ENCODE data around the gene ZBTB24. TPM values are rescaled to one million over a fixed set of nuclear protein-coding genes. Genes with fewer than 3 reads are reported as not detected.

Gene ZBTB24
- polyA plus RNA-seq, 3 donors = 1.4 to 2.9 (median 1.7) TPM

DNA sequence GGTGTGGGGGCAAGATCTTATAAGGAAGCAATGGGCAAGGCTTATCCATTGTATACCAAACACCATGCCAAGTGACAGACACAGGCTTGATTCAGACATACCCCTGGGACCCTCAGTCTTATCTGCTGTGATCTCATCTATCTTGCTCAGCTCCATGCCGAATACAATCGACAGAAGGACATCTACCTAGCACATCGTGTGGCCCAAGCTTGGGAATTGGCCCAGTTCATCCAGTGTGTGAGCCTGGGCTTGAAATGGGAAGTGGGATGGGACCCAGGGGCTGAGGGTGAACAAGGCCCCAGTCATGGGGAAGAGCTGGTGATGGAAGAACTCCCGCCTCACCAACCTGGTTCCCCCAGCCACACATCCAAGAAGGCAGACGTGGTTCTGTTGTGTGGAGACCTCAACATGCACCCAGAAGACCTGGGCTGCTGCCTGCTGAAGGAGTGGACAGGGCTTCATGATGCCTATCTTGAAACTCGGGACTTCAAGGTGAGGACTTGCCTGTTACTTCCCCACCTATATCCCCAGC, 40.6 kb downstream of the ZBTB24 start:
- WGBS, 3 donors = 92 to 96% (median 95%) methylated on average over 6 of the region's 6 CpGs
- H3K27ac ChIP-seq (ENCODE audit: low read depth, low read length) = no peak overlapping the region

DNA sequence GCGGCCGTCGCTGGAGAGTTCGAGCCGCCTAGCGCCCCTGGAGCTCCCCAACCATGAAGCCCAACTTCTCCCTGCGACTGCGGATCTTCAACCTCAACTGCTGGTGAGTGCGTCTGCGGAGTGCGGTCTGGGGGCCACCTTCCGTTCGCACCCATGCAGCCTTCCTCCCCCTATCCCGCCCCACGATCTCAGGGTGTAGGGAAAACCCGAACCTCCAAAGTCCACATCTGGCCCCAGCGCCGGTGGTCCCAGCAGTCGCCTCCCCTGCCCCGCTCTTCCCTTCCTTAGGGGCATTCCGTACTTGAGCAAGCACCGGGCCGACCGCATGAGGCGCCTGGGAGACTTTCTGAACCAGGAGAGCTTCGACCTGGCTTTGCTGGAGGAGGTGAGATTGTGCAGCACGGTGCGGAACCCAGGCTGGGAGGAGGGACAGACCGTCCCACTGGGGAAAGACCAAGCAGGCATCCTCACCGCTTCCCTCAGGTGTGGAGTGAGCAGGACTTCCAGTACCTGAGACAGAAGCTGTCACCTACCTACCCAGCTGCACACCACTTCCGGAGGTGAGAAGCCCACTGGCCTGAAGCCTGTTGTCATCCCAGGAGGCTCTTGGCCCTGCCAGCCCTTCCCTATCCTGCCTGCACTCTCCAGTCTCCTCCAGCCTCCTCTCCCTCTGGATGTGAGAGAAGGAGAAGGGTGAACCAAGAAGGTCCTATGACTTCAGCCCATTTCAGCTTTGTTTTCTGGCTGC, 41.8 kb downstream of the ZBTB24 start:
- H3K27ac ChIP-seq (ENCODE audit: low read depth, low read length) = peak overlapping the region; percentile 5
- WGBS, 3 donors = 1% methylated on average over 25 to 31 of the region's 31 CpGs

DNA sequence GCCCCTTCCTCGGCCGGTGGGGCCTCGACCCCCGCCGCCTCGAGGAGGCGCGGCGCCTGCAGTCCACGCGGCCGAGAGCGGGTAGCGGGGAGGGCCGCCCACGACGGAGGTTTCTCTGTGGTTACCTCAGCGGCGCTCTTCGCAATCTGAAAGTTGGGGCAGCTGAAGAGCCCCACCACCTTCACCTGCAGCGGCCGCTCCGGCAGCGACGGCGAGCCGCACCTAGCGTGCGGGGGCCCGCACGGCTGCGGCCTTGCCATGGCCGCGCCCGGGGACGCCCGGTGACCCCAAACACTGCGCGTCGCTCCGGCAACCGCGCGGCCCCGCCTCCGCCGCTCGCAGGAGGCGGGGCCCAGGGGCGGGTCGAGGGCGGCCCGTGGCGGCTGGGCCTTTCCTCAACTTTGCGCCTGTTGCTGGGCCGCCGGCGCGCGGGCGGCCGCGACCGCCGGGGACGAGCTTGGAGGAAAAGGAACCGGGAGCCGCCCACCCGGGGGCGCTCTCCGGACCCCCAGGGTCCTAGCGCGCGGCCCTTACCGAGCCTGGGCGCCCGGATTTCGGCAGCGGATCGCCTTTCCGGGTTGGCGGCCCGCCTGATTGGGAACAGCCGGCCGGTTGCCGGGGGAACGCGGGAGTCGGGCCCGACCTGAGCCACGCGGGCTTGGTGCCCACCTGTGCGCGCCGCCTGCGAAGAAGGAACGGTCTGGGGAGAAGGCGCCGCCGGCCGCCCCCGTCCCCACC, 42.5 kb downstream of the ZBTB24 start, which contains the start of the genes PPIL6 and SMPD2:
Gene PPIL6 (minus strand): TSS at position 298 of the 738 bp plus-strand sequence. CDS start 38 bp downstream, at position 260.
Gene SMPD2 (plus strand): TSS at position 394 of the 738 bp plus-strand sequence. CDS start 398 bp downstream, outside the sequence.
- 0% methylated on average over 50 to 102 of the region's 102 CpGs for WGBS, 3 donors
- peak within 1 kb of the TSS; percentile 5 for H3K27ac ChIP-seq (ENCODE audit: low read depth, low read length)

DNA sequence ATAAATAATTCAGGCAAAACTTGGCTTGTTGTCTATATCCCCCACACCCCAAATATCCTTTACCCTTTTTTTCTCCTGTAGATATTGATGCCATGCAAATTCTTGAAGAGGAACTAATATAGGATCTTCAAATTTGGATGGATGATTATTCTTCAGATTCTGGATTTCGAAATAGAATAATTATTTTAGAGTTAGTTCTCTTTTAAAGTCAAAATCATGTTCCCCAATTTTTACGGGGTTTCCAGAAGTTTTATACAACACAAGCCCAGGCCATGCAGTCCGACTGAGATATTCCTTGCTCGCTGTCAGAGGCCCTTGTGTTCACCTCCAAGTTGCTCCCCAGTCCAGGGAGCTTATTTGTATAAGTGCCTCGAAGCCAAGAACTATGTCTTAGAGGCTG, 47.0 kb downstream of the ZBTB24 start:
- WGBS, 3 donors = 89 to 96% (median 91%) methylated on average over 5 of the region's 5 CpGs
- no peak overlapping the region for H3K27ac ChIP-seq (ENCODE audit: low read depth, low read length)

DNA sequence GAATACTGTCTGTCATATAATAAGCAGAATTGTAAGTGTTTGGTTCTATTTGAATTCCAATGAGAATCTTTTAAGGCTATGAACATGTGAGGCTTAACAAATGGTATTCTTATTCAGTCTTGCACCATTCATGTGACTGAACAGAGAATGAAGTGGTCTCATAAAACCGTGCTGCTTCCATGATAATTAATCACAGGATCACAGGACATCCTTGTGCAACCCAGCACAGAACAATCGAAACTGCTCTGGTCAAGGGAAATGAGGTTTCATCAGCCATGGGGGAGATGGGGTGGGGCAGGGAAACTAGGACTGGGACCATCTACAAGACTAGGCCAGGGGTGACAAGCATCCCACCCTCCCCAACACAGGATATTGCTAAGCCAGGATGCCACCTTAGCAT, 48.6 kb downstream of the ZBTB24 start:
- no peak overlapping the region for H3K27ac ChIP-seq (ENCODE audit: low read depth, low read length)
- 25 to 56% (median 34%) methylated on average over 2 of the region's 2 CpGs for WGBS, 3 donors

DNA sequence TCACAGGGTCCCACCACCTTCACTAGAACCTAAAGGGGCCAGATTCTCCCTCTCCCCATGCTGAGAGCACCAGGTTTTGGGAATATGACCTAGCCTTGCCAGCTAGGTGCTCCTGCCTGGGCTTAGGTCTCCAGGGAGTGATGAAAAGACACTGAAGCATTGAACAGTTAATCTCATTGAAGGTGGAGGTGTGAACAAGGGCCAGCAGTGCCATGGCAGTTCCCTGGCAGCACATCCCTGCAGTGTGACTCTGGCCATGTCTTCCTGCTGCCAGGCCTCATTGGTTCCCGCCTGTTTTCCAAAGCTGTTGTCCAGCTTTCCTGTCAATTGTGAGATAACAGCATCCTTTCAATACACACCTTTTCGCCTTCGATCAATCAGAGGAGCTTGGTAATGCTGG, 53.5 kb downstream of the ZBTB24 start:
- no peak overlapping the region for H3K27ac ChIP-seq (ENCODE audit: low read depth, low read length)
- 90 to 93% (median 92%) methylated on average over 3 of the region's 3 CpGs for WGBS, 3 donors

DNA sequence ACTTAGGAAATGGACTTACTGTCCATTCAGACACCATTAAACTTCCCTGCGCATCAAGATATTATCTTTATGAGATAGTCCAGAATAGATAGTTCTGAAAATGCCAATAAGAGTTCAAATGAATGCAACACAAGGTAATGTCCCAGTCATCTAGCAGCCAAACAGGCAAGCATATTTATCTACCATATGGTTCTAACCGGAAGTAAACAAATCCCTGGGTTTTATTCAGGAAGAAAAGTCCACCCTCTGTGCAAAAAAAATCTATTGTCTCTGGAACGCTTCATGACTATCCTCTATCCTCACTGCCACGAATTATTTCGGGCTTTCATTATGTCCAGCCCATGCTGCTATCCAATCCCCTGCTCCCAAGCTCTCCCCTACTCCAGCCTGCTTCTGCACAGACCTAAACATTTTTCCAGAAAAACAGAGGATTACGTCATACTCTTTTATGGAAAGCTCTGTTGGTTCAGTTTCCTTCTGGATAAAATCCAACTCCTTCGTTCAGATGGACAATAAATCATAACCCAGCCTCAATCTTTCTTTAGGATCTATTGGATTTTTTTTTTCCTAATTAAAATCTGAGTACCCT, 54.0 kb downstream of the ZBTB24 start:
- no peak overlapping the region for H3K27ac ChIP-seq (ENCODE audit: low read depth, low read length)
- 32 to 54% (median 47%) methylated on average over 7 of the region's 7 CpGs for WGBS, 3 donors

DNA sequence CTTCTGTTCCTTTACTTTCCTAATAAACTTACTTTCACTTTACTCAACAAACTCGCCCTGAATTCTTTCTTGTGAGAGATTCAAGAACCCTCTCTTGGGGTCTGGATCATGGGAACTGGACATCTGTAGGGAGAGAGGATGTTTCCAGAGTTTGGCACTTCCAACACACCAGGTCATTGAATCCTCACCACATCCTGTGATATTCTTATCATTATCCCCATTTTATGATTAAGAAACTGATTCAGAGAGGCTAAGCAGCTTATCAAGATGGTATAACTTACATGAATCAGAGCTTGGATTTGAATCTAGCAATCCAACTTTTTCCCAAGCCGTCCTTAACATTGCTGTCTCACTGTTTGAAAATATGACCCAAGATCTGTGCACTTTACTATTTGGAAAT, 58.1 kb downstream of the ZBTB24 start:
- 85 to 88% (median 87%) methylated on average over 2 of the region's 2 CpGs for WGBS, 3 donors
- H3K27ac ChIP-seq (ENCODE audit: low read depth, low read length) = no peak overlapping the region

DNA sequence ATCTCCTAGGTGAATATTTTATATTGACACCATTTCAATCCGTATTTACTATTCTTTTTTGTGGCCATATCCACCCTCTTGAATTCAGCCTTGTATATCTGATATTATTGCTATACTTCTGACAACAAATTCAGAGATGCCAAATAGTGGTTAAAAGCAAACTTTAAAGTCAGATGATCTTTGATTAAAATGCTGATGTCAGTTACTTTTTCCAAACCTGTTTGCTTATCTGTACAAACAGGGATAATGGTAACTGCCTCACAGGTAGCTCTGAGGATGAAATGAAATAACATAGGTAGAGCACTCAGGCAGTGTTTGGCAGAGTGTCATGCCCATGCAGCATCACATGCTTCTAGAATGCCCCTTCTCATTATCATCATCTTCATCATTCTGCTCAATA, 61.8 kb downstream of the ZBTB24 start:
- 83 to 93% (median 86%) methylated on average over 1 of the region's 1 CpG for WGBS, 3 donors
- H3K27ac ChIP-seq (ENCODE audit: low read depth, low read length) = no peak overlapping the region

DNA sequence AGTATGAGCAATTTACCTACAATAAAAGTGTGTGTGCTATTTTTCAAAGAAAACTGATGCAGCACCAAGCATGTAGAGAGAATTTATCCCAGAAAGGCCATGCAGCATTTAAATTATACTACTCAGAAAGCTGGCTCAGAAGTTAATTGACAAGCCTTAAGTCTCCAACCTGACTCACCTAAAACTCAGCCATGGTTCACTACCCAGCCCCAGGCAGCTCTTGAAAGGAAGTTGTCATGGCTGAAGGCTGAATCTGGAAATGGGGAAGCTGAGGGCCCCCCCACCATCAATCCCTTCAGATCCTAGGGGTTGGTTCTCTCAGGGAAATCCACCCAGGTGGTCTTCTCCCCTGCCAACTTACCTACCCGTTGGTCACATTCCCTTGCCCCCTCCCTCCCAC, 62.3 kb downstream of the ZBTB24 start:
- WGBS, 3 donors = 31 to 38% (median 36%) methylated on average over 1 of the region's 1 CpG
- no peak overlapping the region for H3K27ac ChIP-seq (ENCODE audit: low read depth, low read length)

DNA sequence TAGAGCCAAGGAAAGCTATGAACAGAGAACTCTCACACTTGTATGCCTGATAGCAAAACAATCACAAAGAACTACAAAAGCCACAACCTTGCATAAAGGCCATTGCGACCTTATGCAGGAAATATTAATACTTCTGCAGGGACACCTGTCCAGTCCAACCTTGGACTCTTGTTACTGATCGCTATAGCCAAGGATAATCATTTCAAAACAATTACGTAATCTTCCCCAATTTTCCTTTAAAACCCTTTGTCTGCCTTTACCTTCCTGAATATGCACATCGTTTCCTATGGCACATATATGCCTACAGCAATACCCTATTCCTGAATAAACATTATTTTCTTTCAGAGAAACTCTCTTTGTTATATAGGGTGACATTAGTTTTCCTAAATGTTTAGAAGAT, 65.4 kb downstream of the ZBTB24 start:
- 86 to 91% (median 87%) methylated on average over 4 of the region's 4 CpGs for WGBS, 3 donors
- no peak overlapping the region for H3K27ac ChIP-seq (ENCODE audit: low read depth, low read length)

Other genes starting within 250 kb of the ZBTB24 start
- 100 to 1,000 TPM in 2 of 3 donors, 10 to 100 TPM in 1; 98.8 to 182 (median 110) TPM for gene CD164, start 100.8 kb downstream of the ZBTB24 start, polyA plus RNA-seq
- gene PPIL6, start 42.6 kb downstream of the ZBTB24 start, polyA plus RNA-seq = 1 to 10 TPM in 2 of 3 donors, under 1 TPM in 1; 0.34 to 3.0 (median 1.2) TPM
- gene SMPD2, start 42.5 kb downstream of the ZBTB24 start, polyA plus RNA-seq = 10 to 100 TPM in 1 of 3 donors, 1 to 10 TPM in 2; 4.7 to 11.9 (median 9.5) TPM
- gene MICAL1, start 27.4 kb downstream of the ZBTB24 start, polyA plus RNA-seq = 10 to 100 TPM in 2 of 3 donors, 1 to 10 TPM in 1; 6.8 to 30.3 (median 21.2) TPM
- gene AK9, start 208.0 kb upstream of the ZBTB24 start, polyA plus RNA-seq = 1 to 10 TPM; 2.3 to 3.7 (median 2.8) TPM
- 1 to 10 TPM; 4.5 to 7.0 (median 7.0) TPM for gene FIG4, start 208.1 kb upstream of the ZBTB24 start, polyA plus RNA-seq